Prostate gland (tissue), 2 donors: ENCODE results near the gene SLC43A2. TPM values are rescaled to one million over a fixed set of nuclear protein-coding genes. Genes with fewer than 3 reads are reported as not detected.

Experiments used
- DNase-seq: peaks from one replicate; pipeline ENCODE4 v3.0.0-alpha.2; 2019; ENCODE audit warnings: low spot score
- H3K27ac ChIP-seq, 2 donors: fragments of 200-600 bp; sonication (generic); 2 replicates each; pipeline ENCODE4 v1.5.1; 2017 to 2019
- H3K27me3 ChIP-seq: fragments of 200-600 bp; sonication (generic); replicated peaks from 2 replicates; pipeline ENCODE4 v1.5.1; 2019; ENCODE audit not compliant: insufficient read depth
- H3K36me3 ChIP-seq, 2 donors: fragments of 200-600 bp; sonication (generic); 1 replicate in 1 of 2; 2 replicates in 1 of 2; pipeline versions ENCODE4 v1.5.1 to v1.8.1; 2017 to 2019
- H3K4me1 ChIP-seq: fragments of 200-600 bp; sonication (generic); replicated peaks from 2 replicates; pipeline ENCODE4 v1.5.1; 2019
- H3K4me3 ChIP-seq, 2 donors: fragments of 200-600 bp; sonication (generic); 2 replicates each; pipeline ENCODE4 v1.5.1; 2017 to 2019
- H3K9me3 ChIP-seq: fragments of 200-600 bp; sonication (generic); 2 replicates; pipeline ENCODE4 v1.5.1; 2017
- POLR2A ChIP-seq: fragments of 450-650 bp; IDR thresholded peaks from one replicate; pipeline ENCODE4 v1.6.1; 2016; ENCODE audit warnings: antibody characterized with exemption, mild to moderate bottlenecking
- POLR2AphosphoS5 ChIP-seq: sonication (generic); formaldehyde crosslinking; IDR thresholded peaks from one replicate; pipeline ENCODE4 v1.6.1; 2017; ENCODE audit warnings: antibody characterized with exemption
- WGBS: methylation state at CpG from one replicate; pipeline ENCODE4 v1.1.5; 2018; 5-methylcytosine and 5-hydroxymethylcytosine counted together
- intact Hi-C: fragments of 100-400 bp; cut with DNase I; formaldehyde crosslinking; loops from one replicate; pipeline ENCODE4 v1.14.2; 2022
- total RNA-seq, 2 donors: library from RNA; depleted of rRNA; stranded (reverse); fragments of >200 nt; gene quantifications; one replicate each; pipeline ENCODE4 v1.1.0, GENCODE V29; 2016
- TF ChIP-seq, protein P1 (sequence below), 4 experiments: fragments of 200-600 bp in 2 of 4; fragments of 450-650 bp in 2 of 4; sonication (generic) in 2 of 4; IDR thresholded peaks; 1 replicate in 3 of 4; 2 replicates in 1 of 4; pipeline ENCODE4 v1.5.1; 2016 to 2019; ENCODE audit warnings: antibody characterized with exemption in 4 of 4, mild to moderate bottlenecking in 2 of 4, moderate library complexity in 2 of 4

SLC43A2 gene
- total RNA-seq, 2 donors from 2014 or later = 11.8 to 14.8 TPM

DNA sequence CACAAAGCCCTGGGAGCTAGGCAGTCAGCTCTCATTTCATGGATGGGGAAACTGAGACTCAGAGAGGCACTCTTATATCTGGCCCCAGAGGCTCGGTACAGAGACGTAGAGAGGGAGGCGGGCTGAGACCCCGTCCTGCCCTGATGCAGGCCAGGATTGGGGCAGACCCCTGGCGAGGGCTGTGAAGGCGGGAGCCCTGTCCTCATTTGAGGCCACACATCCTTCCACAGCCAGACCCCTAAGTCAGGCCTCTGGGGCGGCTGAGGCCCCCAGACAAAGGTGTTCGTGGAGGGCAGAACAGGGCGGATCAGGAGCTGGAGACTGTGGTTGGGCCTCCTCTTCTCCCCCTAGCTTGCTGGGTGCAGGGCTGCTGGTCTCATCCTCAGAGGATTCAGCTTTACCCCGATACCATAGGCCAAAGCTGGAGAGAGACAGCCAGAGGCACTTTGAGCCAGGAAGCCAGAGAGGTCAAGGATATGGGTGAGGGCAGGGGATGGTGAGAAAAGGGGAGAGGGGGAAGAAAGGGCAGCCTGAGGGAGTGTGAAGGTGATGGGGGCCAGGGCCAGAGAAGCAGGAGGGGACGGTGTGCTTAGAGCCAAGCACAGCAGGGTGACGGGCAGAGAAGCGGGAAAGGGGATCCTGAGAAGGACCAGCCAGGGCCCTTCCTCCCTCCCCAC lies 17.7 kb upstream of the SLC43A2 start:
- Histone ChIP-seq H3K9me3 (no peaks in the 10 kb centered on the region), H3K27ac (no peak overlapping the region), H3K27me3 (no peaks in the 10 kb centered on the region), H3K36me3 (peaks cover 1 to 8% of the 10 kb centered on the region in 2 donors), H3K4me1 (peaks cover 16% of the 10 kb centered on the region), H3K4me3 (no peak overlapping the region)
- no peak for DNase-seq
- 82% methylated on average over 13 of the region's 13 CpGs for WGBS
- TF ChIP-seq POLR2AphosphoS5 = no peak
- no peak for TF ChIP-seq POLR2A
- TF ChIP-seq, protein P1, sequence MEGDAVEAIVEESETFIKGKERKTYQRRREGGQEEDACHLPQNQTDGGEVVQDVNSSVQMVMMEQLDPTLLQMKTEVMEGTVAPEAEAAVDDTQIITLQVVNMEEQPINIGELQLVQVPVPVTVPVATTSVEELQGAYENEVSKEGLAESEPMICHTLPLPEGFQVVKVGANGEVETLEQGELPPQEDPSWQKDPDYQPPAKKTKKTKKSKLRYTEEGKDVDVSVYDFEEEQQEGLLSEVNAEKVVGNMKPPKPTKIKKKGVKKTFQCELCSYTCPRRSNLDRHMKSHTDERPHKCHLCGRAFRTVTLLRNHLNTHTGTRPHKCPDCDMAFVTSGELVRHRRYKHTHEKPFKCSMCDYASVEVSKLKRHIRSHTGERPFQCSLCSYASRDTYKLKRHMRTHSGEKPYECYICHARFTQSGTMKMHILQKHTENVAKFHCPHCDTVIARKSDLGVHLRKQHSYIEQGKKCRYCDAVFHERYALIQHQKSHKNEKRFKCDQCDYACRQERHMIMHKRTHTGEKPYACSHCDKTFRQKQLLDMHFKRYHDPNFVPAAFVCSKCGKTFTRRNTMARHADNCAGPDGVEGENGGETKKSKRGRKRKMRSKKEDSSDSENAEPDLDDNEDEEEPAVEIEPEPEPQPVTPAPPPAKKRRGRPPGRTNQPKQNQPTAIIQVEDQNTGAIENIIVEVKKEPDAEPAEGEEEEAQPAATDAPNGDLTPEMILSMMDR (IDR thresholded peaks at IDR 0.05) = no peak
- intact Hi-C loops = loop anchor here (5.0 kb wide), 1 partner anchor 69 kb away; no protein-coding TSS in a partner anchor

DNA sequence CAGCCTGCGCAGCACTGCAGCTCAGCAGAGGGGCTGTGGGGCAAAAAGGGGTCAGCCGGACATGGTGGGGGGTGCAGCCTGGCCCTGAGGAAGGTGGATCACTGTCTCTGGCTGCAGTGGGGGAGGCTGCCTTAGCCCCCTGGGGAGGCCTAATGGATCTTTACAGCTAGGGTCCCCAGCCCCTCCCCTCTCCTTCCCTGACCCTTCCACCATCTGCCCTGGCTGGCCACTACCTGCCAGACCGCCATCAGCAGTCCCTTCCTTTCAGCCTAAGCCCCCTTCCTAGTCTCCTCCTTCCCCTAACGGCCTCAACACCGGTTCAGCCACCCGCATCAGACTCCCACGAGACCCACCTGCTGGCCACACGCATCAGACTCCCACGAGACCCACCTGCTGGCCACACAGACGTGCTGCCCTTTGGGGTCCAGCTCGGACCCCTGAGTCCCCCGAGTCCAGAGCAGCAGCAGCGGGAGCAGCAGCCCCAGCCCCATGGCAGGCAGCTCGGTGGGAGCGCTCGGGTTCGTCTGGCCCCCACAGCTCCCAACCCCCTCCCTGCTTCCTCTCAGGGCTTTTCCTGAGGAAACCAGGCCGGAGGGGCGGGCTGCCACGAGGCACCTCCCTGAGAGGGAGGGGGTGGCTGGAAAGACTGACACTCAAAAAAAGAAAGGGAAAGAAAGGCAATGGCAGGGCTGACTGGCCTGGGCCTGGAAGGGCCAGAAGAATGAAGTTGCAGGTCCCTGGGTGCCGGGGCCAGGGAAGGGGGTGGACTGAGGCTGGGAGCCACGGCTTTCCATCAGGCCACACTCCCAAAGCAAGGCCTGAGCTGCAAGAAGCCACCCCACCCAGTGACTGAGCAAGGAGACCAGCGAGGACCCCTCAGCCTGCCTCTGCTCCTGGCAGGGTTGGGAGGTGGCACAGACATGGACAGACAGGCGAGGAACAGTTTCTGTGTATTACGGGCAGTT lies 16.9 kb upstream of the SLC43A2 start, which contains the start of gene SCARF1:
Gene SCARF1, minus strand, starts transcription at position 526 of the 965 bp plus-strand sequence. Its CDS starts 35 bp downstream, at position 491.
- 77% methylated on average over 25 of the region's 25 CpGs for WGBS
- no peaks in the 10 kb centered on the region for H3K27me3 ChIP-seq
- no peaks in the 10 kb centered on the region for H3K9me3 ChIP-seq
- peak within 1 kb of the TSS in 1 of 2 donors; percentile 19 for H3K27ac ChIP-seq
- DNase-seq = no peak
- peak within 1 kb of the TSS in 1 of 2 donors; percentile 10 for H3K4me3 ChIP-seq
- H3K36me3 ChIP-seq = no peaks in the 10 kb centered on the region
- peaks cover 14% of the 10 kb centered on the region for H3K4me1 ChIP-seq
- intact Hi-C loops = loop anchor here (5.0 kb wide), 1 partner anchor 68 kb away; no protein-coding TSS in a partner anchor
- no peak for TF ChIP-seq POLR2A
- peak; percentile 38 for TF ChIP-seq POLR2AphosphoS5
- TF ChIP-seq, protein P1 (IDR thresholded peaks at IDR 0.05) = no peak

DNA sequence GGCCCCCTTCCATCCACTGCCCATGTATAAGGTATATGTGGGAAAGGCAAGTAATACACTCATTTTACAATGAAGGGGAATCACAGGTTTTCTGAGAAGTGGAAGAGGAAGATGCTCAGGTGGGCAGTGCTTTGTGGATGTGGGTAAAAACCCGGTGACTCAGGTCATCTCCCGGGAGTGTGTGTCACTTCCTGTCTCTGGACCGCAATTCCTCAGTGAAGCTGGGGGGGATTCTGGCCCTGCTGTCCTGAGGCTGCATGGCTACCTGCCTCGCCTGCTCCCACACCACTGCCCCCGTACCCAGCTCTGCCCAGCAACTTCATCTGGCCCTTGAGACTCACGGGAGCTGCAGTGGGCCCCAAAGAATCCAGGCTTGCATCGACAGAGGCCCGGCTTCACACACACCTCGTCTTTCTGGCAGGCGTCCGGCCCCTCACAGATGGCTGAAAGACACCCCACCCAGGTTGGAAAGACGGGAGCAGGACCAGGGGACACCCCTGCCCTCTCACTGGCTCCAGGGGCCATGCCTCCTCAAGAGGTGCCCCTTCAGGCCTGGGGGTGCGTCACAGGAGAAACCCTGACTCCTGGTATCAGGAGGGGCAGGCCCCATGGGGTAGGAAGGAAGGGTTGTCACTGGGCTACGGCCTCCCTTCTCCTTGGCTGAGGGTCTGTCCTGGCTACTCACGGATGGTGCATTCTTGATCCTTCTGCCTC lies 16.0 kb upstream of the SLC43A2 start:
- TF ChIP-seq POLR2AphosphoS5 = no peak
- Histone ChIP-seq H3K4me3 (peak overlapping the region in 1 of 2 donors; percentile 10), H3K36me3 (no peaks in the 10 kb centered on the region), H3K27ac (peak overlapping the region in 1 of 2 donors; percentile 19), H3K4me1 (peaks cover 11% of the 10 kb centered on the region), H3K27me3 (no peaks in the 10 kb centered on the region), H3K9me3 (no peaks in the 10 kb centered on the region)
- intact Hi-C loops = loop anchor here (5.0 kb wide), 1 partner anchor 67 kb away; no protein-coding TSS in a partner anchor
- WGBS = 77% methylated on average over 15 of the region's 15 CpGs
- DNase-seq = no peak

DNA sequence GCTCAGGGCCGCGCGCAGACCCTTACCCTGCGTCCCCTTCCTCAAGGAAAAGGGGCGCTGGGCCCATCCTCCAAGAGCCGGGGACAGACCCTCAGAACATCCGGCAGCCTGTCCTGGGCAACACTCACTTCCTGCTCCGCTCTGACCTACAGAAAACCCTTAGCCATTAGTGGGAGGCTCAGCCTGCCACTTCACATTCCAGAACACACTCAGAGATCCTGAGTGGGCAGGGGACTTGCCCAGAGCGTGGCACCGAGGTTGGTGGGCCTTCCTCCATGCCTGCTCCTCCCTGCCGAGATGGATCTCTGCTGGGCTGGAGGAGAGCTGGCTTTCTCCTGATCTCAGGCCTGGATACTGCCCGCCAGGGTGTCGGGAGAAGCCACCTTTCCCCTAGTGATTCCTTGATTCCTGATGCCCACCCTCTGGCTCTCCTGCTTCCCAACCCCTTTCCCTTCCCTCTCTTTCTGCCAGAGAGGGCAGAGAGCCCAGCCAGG lies 15.4 kb upstream of the SLC43A2 start:
- H3K36me3 ChIP-seq = no peaks in the 10 kb centered on the region
- H3K9me3 ChIP-seq = no peaks in the 10 kb centered on the region
- TF ChIP-seq, protein P1 (IDR thresholded peaks at IDR 0.05) = no peak
- TF ChIP-seq POLR2A (no peak), POLR2AphosphoS5 (no peak)
- WGBS = 41% methylated on average over 10 of the region's 13 CpGs
- DNase-seq = no peak
- no peaks in the 10 kb centered on the region for H3K27me3 ChIP-seq
- peaks cover 11% of the 10 kb centered on the region for H3K4me1 ChIP-seq
- no peak overlapping the region for H3K27ac ChIP-seq
- H3K4me3 ChIP-seq = peak overlapping the region; percentile 27 to 50
- intact Hi-C loops = no loop called here
